Activated T-helper 1 cell treated with anti-CD3 and anti-CD28 coated beads, Interleukin-12 subunit alpha, Interleukin-12 subunit beta, Interleukin-2, Interleukin-4 antibody, amounts not matched to agents 30 ng/mL and 10 ng/mL and 1 ng/mL, durations not matched to agents 14 hours and 24 hours and 36 hours (primary cell): Measurements from ENCODE around the gene USP35. TPM values are rescaled to one million over a fixed set of nuclear protein-coding genes. Genes with fewer than 3 reads are reported as not detected.

Experiments
- DNase-seq: peaks from one replicate; pipeline ENCODE4 v3.0.0; 2021; ENCODE audit warnings: low spot score
- H3K27ac Mint-ChIP-seq: one replicate; pipeline ENCODE4 v1.8.0; 2021; ENCODE audit warnings: mild to moderate bottlenecking, mixed read lengths
- H3K27me3 Mint-ChIP-seq: one replicate; pipeline ENCODE4 v1.8.0; 2022; ENCODE audit warnings: mild to moderate bottlenecking, moderate library complexity, mixed read lengths; ENCODE audit not compliant: insufficient read depth
- H3K36me3 Mint-ChIP-seq: one replicate; pipeline ENCODE4 v1.8.0; 2021; ENCODE audit warnings: low read depth, mixed read lengths
- H3K4me1 Mint-ChIP-seq: one replicate; pipeline ENCODE4 v1.8.0; 2021; ENCODE audit warnings: low read depth, mixed read lengths
- H3K4me3 Mint-ChIP-seq: one replicate; pipeline ENCODE4 v1.8.0; 2021; ENCODE audit warnings: mild to moderate bottlenecking, moderate library complexity, mixed read lengths
- H3K9me3 Mint-ChIP-seq: one replicate; pipeline ENCODE4 v1.8.0; 2021; ENCODE audit warnings: mixed read lengths
- intact Hi-C: fragments of 100-400 bp; cut with micrococcal nuclease; formaldehyde crosslinking; loops from one replicate; pipeline ENCODE4 v1.15.1; 2024
- total RNA-seq: library from RNA; stranded (reverse); gene quantifications from 2 replicates; pipeline ENCODE4 v1.2.3, GENCODE V29; 2022

USP35 gene
- total RNA-seq, 1 donor from 2014 or later, result 11.8 TPM

DNA sequence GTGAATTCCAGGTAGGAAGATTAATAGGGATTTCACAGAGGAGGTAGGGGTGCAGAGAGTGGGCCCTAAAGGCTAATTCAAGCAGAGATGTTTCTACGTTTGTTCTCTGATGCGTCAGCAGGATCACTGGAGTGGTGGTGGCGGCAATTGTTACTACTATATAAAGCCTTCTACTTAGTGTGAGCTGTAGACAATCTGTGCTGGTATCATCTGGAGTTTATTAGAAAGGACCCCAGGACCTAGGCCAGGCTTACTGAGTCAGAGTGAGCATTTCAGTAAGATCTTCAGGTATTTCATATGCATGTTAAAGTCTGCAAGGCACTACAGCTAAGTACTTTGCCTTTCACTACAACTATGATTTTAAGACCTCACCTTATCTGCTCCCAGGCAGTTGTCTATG, 59.5 kb downstream of the USP35 start:
- no peaks in the 10 kb centered on the region for H3K27me3 Mint-ChIP-seq
- no peak overlapping the region for H3K27ac Mint-ChIP-seq
- peaks cover 33% of the 10 kb centered on the region for H3K36me3 Mint-ChIP-seq
- intact Hi-C loops, result no loop called here
- H3K4me3 Mint-ChIP-seq, result no peak overlapping the region
- peaks cover 29% of the 10 kb centered on the region for H3K4me1 Mint-ChIP-seq
- no peak for DNase-seq
- H3K9me3 Mint-ChIP-seq, result no peaks in the 10 kb centered on the region

DNA sequence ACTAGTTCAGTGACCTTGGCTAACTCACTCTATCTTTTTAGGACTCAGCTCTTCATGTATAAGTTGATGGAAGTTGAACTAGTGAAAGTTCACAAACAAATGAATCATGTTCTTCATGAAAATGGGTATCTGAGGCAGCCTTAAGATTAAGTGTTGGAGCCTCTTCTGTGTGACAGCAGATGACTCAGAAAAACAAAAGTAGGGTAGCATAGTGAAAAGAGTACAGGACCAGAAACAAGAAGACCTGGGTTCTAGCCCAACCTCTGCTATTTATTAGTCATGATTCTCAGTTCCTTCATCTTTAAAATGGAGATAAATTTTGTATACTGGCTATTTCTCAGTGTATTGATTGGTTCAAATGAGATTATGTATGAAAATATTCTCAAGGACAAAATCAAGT, 60.2 kb downstream of the USP35 start:
- H3K36me3 Mint-ChIP-seq, result peaks cover 31% of the 10 kb centered on the region
- H3K27ac Mint-ChIP-seq, result no peak overlapping the region
- no peak overlapping the region for H3K4me3 Mint-ChIP-seq
- no peak for DNase-seq
- no peaks in the 10 kb centered on the region for H3K27me3 Mint-ChIP-seq
- intact Hi-C loops, result no loop called here
- H3K4me1 Mint-ChIP-seq, result peaks cover 29% of the 10 kb centered on the region
- H3K9me3 Mint-ChIP-seq, result no peaks in the 10 kb centered on the region

DNA sequence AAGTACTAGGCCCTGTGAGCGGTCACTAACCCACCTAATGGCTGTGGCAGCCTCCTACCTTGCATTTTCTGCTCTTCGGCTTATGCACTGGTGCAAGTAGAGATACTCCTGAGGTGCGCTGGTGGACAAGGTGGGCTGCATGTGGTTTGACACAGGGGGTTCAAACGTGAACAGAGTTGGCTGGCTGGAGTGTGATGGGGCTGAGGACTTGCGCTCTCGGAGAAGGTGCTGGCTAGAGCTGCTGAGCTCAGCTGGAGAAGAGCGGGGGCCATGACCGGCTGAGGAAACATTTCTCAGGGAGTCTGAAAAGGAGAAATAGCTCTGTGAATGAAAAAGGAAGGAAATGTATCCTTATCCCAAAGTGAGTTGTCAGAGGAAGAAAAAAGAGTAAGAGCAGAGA, 61.4 kb downstream of the USP35 start:
- Mint-ChIP-seq H3K9me3 (no peaks in the 10 kb centered on the region), H3K36me3 (peaks cover 29% of the 10 kb centered on the region), H3K4me1 (peaks cover 17% of the 10 kb centered on the region), H3K27me3 (no peaks in the 10 kb centered on the region), H3K27ac (no peak overlapping the region), H3K4me3 (no peak overlapping the region)
- intact Hi-C loops, result no loop called here
- no peak for DNase-seq

DNA sequence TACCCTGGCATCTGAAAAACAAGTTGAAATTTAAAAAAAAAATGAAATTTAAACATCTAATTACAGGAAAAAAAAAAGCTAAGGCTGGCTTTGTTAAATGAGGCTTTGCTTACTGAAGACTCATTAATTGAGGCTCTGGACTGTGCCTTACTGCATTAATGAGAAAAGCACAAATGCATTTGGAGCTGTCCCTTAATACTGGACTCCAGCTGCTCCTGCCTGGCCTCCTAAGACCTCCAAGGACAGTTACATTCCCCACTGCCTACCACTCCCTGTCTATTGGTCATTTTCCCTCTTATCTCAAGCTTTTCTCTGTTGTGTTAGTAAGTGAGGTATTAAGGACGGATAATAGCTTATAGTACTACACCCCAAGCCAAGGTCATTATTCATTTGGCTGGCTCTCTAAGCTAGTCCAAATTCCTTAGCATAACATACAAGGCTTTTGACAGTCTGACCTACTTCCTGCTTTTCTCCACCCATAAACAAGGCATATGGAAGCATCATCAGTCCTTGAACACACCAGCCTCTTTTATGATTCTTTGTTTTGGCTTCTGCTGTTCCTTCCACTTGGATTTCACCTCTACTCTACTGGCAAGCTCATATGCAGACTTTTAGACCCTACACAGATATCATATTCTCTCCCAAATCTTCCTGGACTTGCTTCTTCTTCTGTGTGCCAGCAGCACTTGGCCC, 62.5 kb downstream of the USP35 start:
- Mint-ChIP-seq H3K9me3 (no peaks in the 10 kb centered on the region), H3K27me3 (no peaks in the 10 kb centered on the region), H3K4me3 (no peak overlapping the region), H3K4me1 (peaks cover 17% of the 10 kb centered on the region), H3K27ac (no peak overlapping the region), H3K36me3 (peaks cover 27% of the 10 kb centered on the region)
- intact Hi-C loops, result no loop called here
- DNase-seq, result no peak

DNA sequence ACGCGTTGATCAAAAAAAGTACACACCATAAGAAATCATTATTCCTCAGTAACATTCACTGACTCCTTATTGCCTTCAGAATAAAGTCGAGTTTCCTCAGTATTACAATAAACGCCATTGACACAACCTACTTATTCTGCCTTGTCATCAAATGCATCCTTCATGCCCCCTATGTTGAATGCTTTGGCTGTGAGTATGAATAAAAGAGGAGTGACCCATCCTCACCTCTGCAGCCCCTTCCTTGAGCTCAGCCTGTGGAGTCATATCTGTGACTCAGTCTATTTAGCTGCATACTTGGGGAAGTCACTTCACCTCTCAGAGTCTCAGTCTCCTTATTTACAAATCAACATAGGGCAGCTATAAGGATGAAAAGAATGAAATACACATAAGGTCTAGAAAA, 65.1 kb downstream of the USP35 start:
- H3K9me3 Mint-ChIP-seq, result no peaks in the 10 kb centered on the region
- no peaks in the 10 kb centered on the region for H3K27me3 Mint-ChIP-seq
- no peak for DNase-seq
- H3K36me3 Mint-ChIP-seq, result peaks cover 12% of the 10 kb centered on the region
- H3K4me1 Mint-ChIP-seq, result peaks cover 21% of the 10 kb centered on the region
- intact Hi-C loops, result no loop called here
- no peak overlapping the region for H3K27ac Mint-ChIP-seq
- H3K4me3 Mint-ChIP-seq, result no peak overlapping the region

DNA sequence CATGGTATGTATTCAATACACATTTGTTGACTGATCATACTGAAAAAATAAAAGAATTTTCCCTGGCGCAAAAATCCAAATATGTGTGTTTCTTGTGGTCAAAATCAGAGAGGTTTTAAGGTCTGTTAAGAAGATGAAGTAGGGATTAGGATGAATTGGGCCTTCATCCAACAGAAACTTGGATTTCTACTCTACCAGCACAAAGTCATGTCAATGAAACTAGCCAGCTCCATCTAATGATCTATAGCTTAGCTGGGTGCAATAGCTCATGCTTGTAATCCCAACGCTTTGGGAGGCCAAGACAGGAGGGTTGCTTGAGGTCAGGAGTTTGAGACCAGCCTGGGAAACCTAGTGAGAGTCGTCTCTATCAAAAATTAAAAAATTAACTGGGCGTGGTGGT, 65.5 kb downstream of the USP35 start:
- intact Hi-C loops, result no loop called here
- Mint-ChIP-seq H3K4me3 (no peak overlapping the region), H3K36me3 (peaks cover 10% of the 10 kb centered on the region), H3K27me3 (peaks cover 1% of the 10 kb centered on the region), H3K9me3 (no peaks in the 10 kb centered on the region), H3K27ac (no peak overlapping the region), H3K4me1 (peaks cover 20% of the 10 kb centered on the region)
- no peak for DNase-seq

DNA sequence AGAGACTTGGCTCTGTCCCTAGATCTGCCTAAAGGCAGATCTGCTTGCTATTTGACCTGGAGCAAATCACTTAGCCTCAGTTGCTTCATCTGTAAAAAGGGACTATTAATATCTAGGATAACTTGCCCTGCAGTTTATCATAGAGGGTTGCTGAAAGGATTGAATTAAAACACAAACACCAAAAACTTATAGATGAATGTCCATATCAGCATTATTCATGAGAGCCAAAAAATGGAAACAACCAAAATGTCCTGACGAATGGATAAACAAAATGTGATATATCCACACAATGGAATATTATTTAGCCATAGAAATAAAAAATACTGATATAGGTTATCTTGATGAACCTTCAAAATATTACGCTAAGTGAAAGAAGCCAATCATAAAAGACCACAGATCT, 67.2 kb downstream of the USP35 start:
- Mint-ChIP-seq H3K27me3 (peaks cover 1% of the 10 kb centered on the region), H3K4me3 (no peak overlapping the region), H3K27ac (no peak overlapping the region), H3K9me3 (no peaks in the 10 kb centered on the region), H3K4me1 (peaks cover 16% of the 10 kb centered on the region), H3K36me3 (peaks cover 6% of the 10 kb centered on the region)
- intact Hi-C loops, result no loop called here
- no peak for DNase-seq

DNA sequence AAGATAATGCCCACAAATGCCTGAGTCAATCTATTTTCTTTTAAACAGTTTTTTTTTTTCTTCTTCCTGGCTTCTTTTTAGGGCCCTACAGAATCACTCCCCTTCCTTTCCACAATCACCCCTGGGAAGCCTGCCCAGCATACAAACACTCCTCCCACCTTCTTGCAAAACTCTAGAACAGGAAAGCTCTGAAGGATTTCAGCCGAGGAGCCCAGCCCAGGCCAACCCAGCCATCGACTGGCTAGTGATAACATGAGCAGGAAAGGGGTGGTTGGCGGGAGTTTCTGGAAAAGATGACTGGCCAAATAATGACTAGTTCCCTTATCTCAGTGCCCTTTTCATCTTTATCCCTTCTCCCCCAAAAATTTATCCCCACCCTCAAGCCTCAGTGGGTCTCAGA, 68.2 kb downstream of the USP35 start:
- no peak for DNase-seq
- intact Hi-C loops, result no loop called here
- H3K27me3 Mint-ChIP-seq, result peaks cover 1% of the 10 kb centered on the region
- no peak overlapping the region for H3K27ac Mint-ChIP-seq
- peaks cover 6% of the 10 kb centered on the region for H3K36me3 Mint-ChIP-seq
- no peaks in the 10 kb centered on the region for H3K9me3 Mint-ChIP-seq
- no peak overlapping the region for H3K4me3 Mint-ChIP-seq
- H3K4me1 Mint-ChIP-seq, result peaks cover 9% of the 10 kb centered on the region

DNA sequence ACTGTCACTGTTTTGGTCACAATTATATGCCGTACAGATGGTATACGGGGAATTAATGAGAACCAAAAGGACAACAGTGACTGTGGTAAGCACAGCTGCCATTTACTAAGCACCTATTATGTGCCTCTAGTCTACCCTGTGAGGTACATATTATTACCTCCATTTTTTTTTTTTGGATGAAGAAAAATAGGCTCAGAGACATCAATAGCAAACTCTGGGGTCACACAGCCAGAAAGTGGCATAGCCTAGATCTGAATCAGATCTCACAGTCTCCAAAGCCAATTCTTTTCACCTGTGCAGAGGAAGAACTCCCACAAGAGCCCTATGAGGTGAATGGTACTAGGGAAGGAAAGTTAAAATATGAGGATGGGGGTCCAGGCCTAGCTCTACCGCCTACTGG, 68.9 kb downstream of the USP35 start:
- DNase-seq, result no peak
- no peak overlapping the region for H3K27ac Mint-ChIP-seq
- intact Hi-C loops, result no loop called here
- peaks cover 9% of the 10 kb centered on the region for H3K4me1 Mint-ChIP-seq
- H3K36me3 Mint-ChIP-seq, result peaks cover 6% of the 10 kb centered on the region
- no peaks in the 10 kb centered on the region for H3K9me3 Mint-ChIP-seq
- no peak overlapping the region for H3K4me3 Mint-ChIP-seq
- peaks cover 1% of the 10 kb centered on the region for H3K27me3 Mint-ChIP-seq

DNA sequence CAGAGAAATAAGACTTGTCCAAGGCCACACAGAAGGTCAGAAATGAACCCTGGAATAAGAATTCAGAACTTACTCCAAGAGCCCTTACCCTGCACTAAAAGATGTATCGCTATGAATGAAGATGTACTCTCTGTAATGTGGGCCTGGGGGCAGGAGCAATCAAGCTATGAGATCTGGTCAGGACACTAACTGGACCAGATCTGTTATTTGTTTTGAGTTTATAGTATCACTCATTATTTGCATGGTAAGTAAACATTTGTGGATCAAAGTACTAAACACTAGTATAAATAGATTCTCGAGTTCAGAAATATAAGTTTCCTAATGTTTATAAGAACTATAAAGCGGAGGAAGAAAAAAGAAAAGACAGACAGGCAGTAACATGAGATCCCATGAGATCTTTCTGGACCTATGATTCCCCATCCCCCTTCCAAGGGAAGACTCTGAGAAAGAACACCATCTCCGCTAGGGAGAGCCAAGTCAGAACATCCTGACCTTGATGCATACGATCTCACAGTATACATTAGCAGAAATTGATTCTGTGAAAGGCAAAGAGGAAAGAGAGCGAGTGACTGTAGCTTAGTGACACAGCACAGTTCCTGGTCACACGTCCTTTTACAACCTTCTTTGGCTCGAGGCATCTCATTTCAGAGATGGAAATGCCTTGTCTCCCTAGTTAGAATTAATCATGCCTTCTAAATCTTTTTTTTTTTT, 71.2 kb downstream of the USP35 start:
- H3K4me3 Mint-ChIP-seq, result no peak overlapping the region
- peak overlapping the region; percentile 21 for H3K27ac Mint-ChIP-seq
- no peaks in the 10 kb centered on the region for H3K9me3 Mint-ChIP-seq
- intact Hi-C loops, result no loop called here
- no peak for DNase-seq
- peaks cover 9% of the 10 kb centered on the region for H3K36me3 Mint-ChIP-seq
- peaks cover 1% of the 10 kb centered on the region for H3K27me3 Mint-ChIP-seq
- H3K4me1 Mint-ChIP-seq, result peaks cover 9% of the 10 kb centered on the region

DNA sequence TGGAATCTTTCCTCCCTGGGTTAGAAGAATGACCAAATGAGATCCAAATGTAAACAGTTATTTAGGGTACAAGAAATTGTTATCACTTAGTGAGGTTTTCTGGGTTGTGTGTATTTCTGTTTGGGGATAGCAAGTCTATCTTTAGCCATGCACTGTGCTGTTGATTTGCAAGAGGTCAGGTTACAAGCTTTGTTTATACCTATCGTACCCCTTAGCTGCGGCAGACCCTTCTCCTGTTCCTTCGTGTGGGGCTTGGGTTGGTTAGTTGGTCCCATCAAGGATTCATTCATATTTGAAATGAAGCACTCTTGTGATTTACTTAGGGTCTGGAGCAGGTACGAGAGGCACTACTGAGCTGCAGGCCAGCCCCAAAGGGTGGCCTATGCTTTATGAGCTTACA, 72.6 kb downstream of the USP35 start:
- Mint-ChIP-seq H3K9me3 (no peaks in the 10 kb centered on the region), H3K27ac (no peak overlapping the region), H3K4me3 (no peak overlapping the region), H3K36me3 (peaks cover 10% of the 10 kb centered on the region), H3K4me1 (peaks cover 6% of the 10 kb centered on the region), H3K27me3 (peaks cover 1% of the 10 kb centered on the region)
- intact Hi-C loops, result no loop called here
- no peak for DNase-seq

DNA sequence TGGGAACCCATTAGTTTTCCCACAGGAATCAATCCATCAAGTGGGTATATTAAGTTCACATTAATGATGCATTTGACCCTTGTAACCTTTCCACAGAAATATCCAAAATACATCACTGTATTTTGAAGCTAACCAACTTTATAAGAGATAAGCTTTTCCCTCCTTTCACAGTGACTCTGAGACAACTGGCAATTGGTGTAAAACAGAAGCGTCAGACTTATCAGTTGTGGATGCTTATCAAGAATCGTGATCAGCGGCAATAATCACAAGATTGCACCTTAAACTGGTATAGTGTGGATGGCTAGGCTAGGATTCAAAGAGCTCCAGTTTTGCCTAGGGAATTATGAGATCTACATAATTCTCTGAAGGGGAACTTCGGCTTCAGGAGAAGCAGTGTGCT, 73.1 kb downstream of the USP35 start:
- Mint-ChIP-seq H3K9me3 (no peaks in the 10 kb centered on the region), H3K4me1 (peaks cover 6% of the 10 kb centered on the region)

DNA sequence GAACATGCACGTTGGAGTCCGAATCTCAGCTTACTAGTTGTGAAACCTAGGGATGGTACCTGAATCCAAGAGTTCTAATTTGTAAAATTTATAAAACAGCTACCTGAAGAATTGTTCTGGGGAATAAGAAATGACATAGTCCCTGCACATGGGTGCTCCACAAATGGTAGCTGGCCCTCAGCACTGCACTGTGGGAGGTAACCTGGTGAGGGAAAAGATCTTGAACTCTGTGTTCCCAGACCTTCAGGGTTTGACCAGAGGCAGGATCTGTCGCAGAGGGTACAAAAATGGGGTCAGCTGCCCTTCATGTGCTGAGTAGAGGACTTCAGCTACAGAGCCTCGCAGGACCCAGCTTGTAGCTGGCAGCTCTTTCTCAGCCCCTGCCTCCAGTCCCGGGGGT, 73.5 kb downstream of the USP35 start:
- peak overlapping the region; percentile 40 for H3K27ac Mint-ChIP-seq
- intact Hi-C loops, result no loop called here
- no peak overlapping the region for H3K4me3 Mint-ChIP-seq
- H3K9me3 Mint-ChIP-seq, result no peaks in the 10 kb centered on the region
- peaks cover 10% of the 10 kb centered on the region for H3K4me1 Mint-ChIP-seq
- peaks cover 10% of the 10 kb centered on the region for H3K36me3 Mint-ChIP-seq
- no peak for DNase-seq
- peaks cover 1% of the 10 kb centered on the region for H3K27me3 Mint-ChIP-seq

More for the DNA sequence above, 73.1 kb downstream of the USP35 start:
- Mint-ChIP-seq H3K27ac (no peak overlapping the region), H3K27me3 (peaks cover 1% of the 10 kb centered on the region), H3K4me3 (no peak overlapping the region), H3K36me3 (peaks cover 10% of the 10 kb centered on the region)
- DNase-seq, result no peak
- intact Hi-C loops, result no loop called here
